Endothelial cell of umbilical vein (primary cell): ENCODE results near the gene CACNA1A. TPM values are rescaled to one million over a fixed set of nuclear protein-coding genes. Genes with fewer than 3 reads are reported as not detected.

Source experiments
- BruUV-seq: library from RNA; stranded (reverse); fragments of 400-500 nt; replicated peaks from 2 replicates; lab custom pipeline; 2021; lab: Mats Ljungman, UMichigan
- CTCF ChIA-PET: fragments of 300-600, 350-600 bp; sonication (Branson Sonifier 250); formaldehyde crosslinking; loops from one replicate; lab custom pipeline; 2021; ENCODE audit warnings: antibody characterized with exemption, inconsistent platforms; lab: Charles Lee
- POLR2A ChIA-PET: fragments of 300-600, 350-600 bp; sonication (Branson Sonifier 250); formaldehyde crosslinking; loops from one replicate; lab custom pipeline; 2021; ENCODE audit warnings: antibody characterized with exemption, inconsistent platforms; lab: Charles Lee
- DNase-seq: peaks from one replicate; pipeline ENCODE4 v3.0.0-alpha.2; 2011; ENCODE audit warnings: low read depth, low spot score
- FAIRE-seq: peaks from 2 replicates; lab custom pipeline; 2011; peaks lifted over from hg19 to GRCh38; lab: Jason Lieb, UNC
- H2AFZ ChIP-seq: 2 replicates; pipeline ENCODE4 v1.6.0; 2012; ENCODE audit warnings: low read depth, low read length, control low read depth, inconsistent platforms
- H3K27ac ChIP-seq: 2 replicates; pipeline ENCODE4 v1.5.1; 2011; ENCODE audit warnings: low read depth, mild to moderate bottlenecking, control low read depth, low read length, moderate library complexity; ENCODE audit not compliant: insufficient read depth
- H3K27me3 ChIP-seq, 2 experiments: 2 replicates each; pipeline versions ENCODE4 v1.6.0 to v1.6.1; 2011; ENCODE audit warnings: low read length in 2 of 2, mixed read lengths in 1 of 2; ENCODE audit not compliant: control insufficient read depth in 2 of 2, insufficient read depth in 2 of 2
- H3K36me3 ChIP-seq, 2 experiments: 2 replicates in 1 of 2; 3 replicates in 1 of 2; pipeline ENCODE4 v1.5.1; 2011; ENCODE audit warnings: low read length in 2 of 2, mild to moderate bottlenecking in 1 of 2, moderate library complexity in 1 of 2; ENCODE audit not compliant: control insufficient read depth in 2 of 2, insufficient read depth in 2 of 2; ENCODE audit errors: extremely low read depth in 1 of 2
- H3K4me1 ChIP-seq: 3 replicates; pipeline ENCODE4 v1.5.1; 2011; ENCODE audit warnings: mild to moderate bottlenecking, low read length; ENCODE audit not compliant: control insufficient read depth, insufficient read depth; ENCODE audit errors: extremely low read depth
- H3K4me2 ChIP-seq: 2 replicates; pipeline ENCODE4 v1.6.1; 2011; ENCODE audit warnings: low read length, control low read depth, mixed read lengths; ENCODE audit not compliant: insufficient read depth
- H3K4me3 ChIP-seq, 3 experiments: fragments of 200-600 bp in 1 of 3; sonication (generic), shearing (Covaris generic) in 1 of 3; replicated peaks in 1 of 3; 2 replicates each; pipeline ENCODE4 v1.5.1; 2011 to 2016; ENCODE audit warnings: control low read depth in 3 of 3, low read length in 3 of 3, mild to moderate bottlenecking in 2 of 3, inconsistent platforms in 1 of 3, low read depth in 1 of 3, moderate library complexity in 1 of 3; ENCODE audit not compliant: insufficient read depth in 1 of 3
- H3K79me2 ChIP-seq: 2 replicates; pipeline ENCODE4 v1.6.0; 2012; ENCODE audit warnings: low read length, inconsistent platforms; ENCODE audit not compliant: control insufficient read depth, insufficient read depth
- H3K9ac ChIP-seq: replicated peaks from 2 replicates; pipeline ENCODE3; 2011; ENCODE audit warnings: low read length, control low read depth; ENCODE audit not compliant: insufficient read depth; ENCODE audit errors: extremely low read depth
- H3K9me1 ChIP-seq: replicated peaks from 3 replicates; pipeline ENCODE4 v1.6.0; 2011; ENCODE audit warnings: mild to moderate bottlenecking, low read length; ENCODE audit not compliant: control insufficient read depth, insufficient read depth; ENCODE audit errors: extremely low read depth
- H3K9me3 ChIP-seq: replicated peaks from 2 replicates; pipeline ENCODE4 v1.5.1; 2012; ENCODE audit warnings: low read length, inconsistent platforms; ENCODE audit not compliant: control insufficient read depth, insufficient read depth
- H4K20me1 ChIP-seq: replicated peaks from 2 replicates; pipeline ENCODE3; 2011; ENCODE audit warnings: mild to moderate bottlenecking, low read length; ENCODE audit not compliant: control insufficient read depth, insufficient read depth; ENCODE audit errors: extremely low read depth
- EZH2 ChIP-seq: IDR thresholded peaks from 2 replicates; pipeline ENCODE4 v1.6.1; 2012; ENCODE audit warnings: borderline replicate concordance, low read depth, mild to moderate bottlenecking, moderate library complexity, low read length, inconsistent platforms; ENCODE audit not compliant: severe bottlenecking
- FOS ChIP-seq: IDR thresholded peaks from 2 replicates; pipeline ENCODE4 v1.6.1; 2011; ENCODE audit warnings: mild to moderate bottlenecking, low read length, moderate library complexity, borderline replicate concordance; ENCODE audit not compliant: insufficient read depth
- GATA2 ChIP-seq: IDR thresholded peaks from 2 replicates; pipeline ENCODE4 v1.7.0; 2011; ENCODE audit warnings: low read depth, mild to moderate bottlenecking, moderate library complexity, mixed read lengths, low read length; ENCODE audit not compliant: insufficient read length, insufficient read depth
- JUN ChIP-seq: IDR thresholded peaks from 2 replicates; pipeline ENCODE4 v1.6.1; 2011; ENCODE audit warnings: borderline replicate concordance, low read depth; ENCODE audit not compliant: insufficient read length, insufficient read depth
- MYC ChIP-seq: IDR thresholded peaks from one replicate; pipeline ENCODE4 v1.6.1; 2011; ENCODE audit warnings: mild to moderate bottlenecking, low read depth, low read length
- POLR2A ChIP-seq: IDR thresholded peaks from 2 replicates; pipeline ENCODE4 v1.6.1; 2012; ENCODE audit warnings: low read depth, mild to moderate bottlenecking, control low read depth, low read length
- POLR2AphosphoS5 ChIP-seq: IDR thresholded peaks from 2 replicates; pipeline ENCODE4 v1.6.1; 2012; ENCODE audit warnings: low read depth, mild to moderate bottlenecking, control low read depth, low read length, moderate library complexity; ENCODE audit not compliant: insufficient read depth
- dilution Hi-C: fragments of 300-500 bp; cut with MboI; formaldehyde crosslinking; loops from one replicate; pipeline ENCODE4 v1.15.0; 2019; ENCODE audit warnings: low sequenced_read_pairs; ENCODE audit not compliant: extremely low pct_ligation_motif_present
- intact Hi-C: fragments of 100-400 bp; cut with micrococcal nuclease; formaldehyde crosslinking; loops from one replicate; pipeline ENCODE4 v1.10.0; 2022
- polyA plus RNA-seq, 4 experiments: library from polyadenylated mRNA; depleted of rRNA in 3 of 4; stranded (reverse) in 3 of 4; unstranded in 1 of 4; fragments of >200 nt; gene quantifications; 2 replicates each; pipeline versions ENCODE4 v1.2.1 to v1.2.3, GENCODE V29; 2011 to 2012; ENCODE audit warnings: missing spikeins in 1 of 4
- total RNA-seq: library from RNA; stranded (reverse); gene quantifications from 2 replicates; pipeline ENCODE4 v1.2.3, GENCODE V29; 2021
- TF ChIP-seq, protein P1 (sequence below): IDR thresholded peaks from 2 replicates; pipeline ENCODE4 v1.6.1; 2011; ENCODE audit not compliant: insufficient read depth, insufficient read length
- TF ChIP-seq, protein P2 (sequence below), 2 donors: IDR thresholded peaks; 1 replicate in 1 of 2; 2 replicates in 1 of 2; pipeline ENCODE4 v1.5.1; 2011; ENCODE audit warnings: low read length in 2 of 2, mild to moderate bottlenecking in 2 of 2, moderate library complexity in 2 of 2, control low read depth in 1 of 2, inconsistent platforms in 1 of 2, low read depth in 1 of 2; ENCODE audit not compliant: insufficient read depth in 1 of 2; ENCODE audit errors: extremely low read depth in 1 of 2

CACNA1A gene
- total and polyA plus RNA-seq, 2 donors (not counting 3 experiments of a cell fraction or from before 2014, with no cell fraction given) = 0.17 to 0.38 TPM

GRCh38 chr19:13526552-13526951, 20.3 kb upstream of the CACNA1A start:
- Histone ChIP-seq H3K4me1 (no peaks in the 10 kb centered on the region), H3K27me3 (no peaks in the 10 kb centered on the region), H3K4me3 (no peak overlapping the region), H2AFZ (no peak overlapping the region), H3K36me3 (no peaks in the 10 kb centered on the region), H3K9me3 (no peaks in the 10 kb centered on the region), H3K9ac (no peak overlapping the region), H3K4me2 (no peak overlapping the region), H3K27ac (no peak overlapping the region), H3K9me1 (no peaks in the 10 kb centered on the region), H3K79me2 (no peaks in the 10 kb centered on the region), H4K20me1 (no peaks in the 10 kb centered on the region)
- no peak for TF ChIP-seq JUN
- TF ChIP-seq, protein P1, sequence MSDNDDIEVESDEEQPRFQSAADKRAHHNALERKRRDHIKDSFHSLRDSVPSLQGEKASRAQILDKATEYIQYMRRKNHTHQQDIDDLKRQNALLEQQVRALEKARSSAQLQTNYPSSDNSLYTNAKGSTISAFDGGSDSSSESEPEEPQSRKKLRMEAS = no peak
- TF ChIP-seq, protein P2, sequence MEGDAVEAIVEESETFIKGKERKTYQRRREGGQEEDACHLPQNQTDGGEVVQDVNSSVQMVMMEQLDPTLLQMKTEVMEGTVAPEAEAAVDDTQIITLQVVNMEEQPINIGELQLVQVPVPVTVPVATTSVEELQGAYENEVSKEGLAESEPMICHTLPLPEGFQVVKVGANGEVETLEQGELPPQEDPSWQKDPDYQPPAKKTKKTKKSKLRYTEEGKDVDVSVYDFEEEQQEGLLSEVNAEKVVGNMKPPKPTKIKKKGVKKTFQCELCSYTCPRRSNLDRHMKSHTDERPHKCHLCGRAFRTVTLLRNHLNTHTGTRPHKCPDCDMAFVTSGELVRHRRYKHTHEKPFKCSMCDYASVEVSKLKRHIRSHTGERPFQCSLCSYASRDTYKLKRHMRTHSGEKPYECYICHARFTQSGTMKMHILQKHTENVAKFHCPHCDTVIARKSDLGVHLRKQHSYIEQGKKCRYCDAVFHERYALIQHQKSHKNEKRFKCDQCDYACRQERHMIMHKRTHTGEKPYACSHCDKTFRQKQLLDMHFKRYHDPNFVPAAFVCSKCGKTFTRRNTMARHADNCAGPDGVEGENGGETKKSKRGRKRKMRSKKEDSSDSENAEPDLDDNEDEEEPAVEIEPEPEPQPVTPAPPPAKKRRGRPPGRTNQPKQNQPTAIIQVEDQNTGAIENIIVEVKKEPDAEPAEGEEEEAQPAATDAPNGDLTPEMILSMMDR (IDR thresholded peaks at IDR 0.05; ENCODE audit: extremely low read depth in 1 of 2, insufficient read depth in 1 of 2, low read depth in 1 of 2, low read length in 2 of 2) = peak; percentile 18 to 20
- BruUV-seq = no TSS peak
- DNase-seq = no peak
- ChIA-PET CTCF (no interaction called here), POLR2A (interaction anchor here (0.6 kb wide), 1 partner anchor 248 kb away, joined by 3 read pairs; no protein-coding TSS in a partner anchor)
- FAIRE-seq = no peak
- intact Hi-C loops = no loop called here
- dilution Hi-C loops = no loop called here

GRCh38 chr19:13521066-13521465, 14.8 kb upstream of the CACNA1A start:
- ChIA-PET POLR2A (no interaction called here), CTCF (no interaction called here)
- no peaks in the 10 kb centered on the region for H3K9me1 ChIP-seq
- H3K9ac ChIP-seq = no peak overlapping the region
- H3K36me3 ChIP-seq = no peaks in the 10 kb centered on the region
- intact Hi-C loops (no loop called here), dilution Hi-C loops (no loop called here)
- DNase-seq (no peak), FAIRE-seq (no peak)
- no peaks in the 10 kb centered on the region for H4K20me1 ChIP-seq
- TF ChIP-seq POLR2A (no peak), FOS (no peak), JUN (no peak), GATA2 (no peak), EZH2 (no peak), MYC (no peak), POLR2AphosphoS5 (no peak)
- TF ChIP-seq, protein P2 (IDR thresholded peaks at IDR 0.05; ENCODE audit: extremely low read depth in 1 of 2, insufficient read depth in 1 of 2, low read depth in 1 of 2, low read length in 2 of 2) = no peak
- TF ChIP-seq, protein P1 = no peak
- H3K4me3 ChIP-seq = no peak overlapping the region
- no peak overlapping the region for H3K27ac ChIP-seq
- H2AFZ ChIP-seq = no peak overlapping the region
- no peaks in the 10 kb centered on the region for H3K4me1 ChIP-seq
- no peak overlapping the region for H3K4me2 ChIP-seq
- no peaks in the 10 kb centered on the region for H3K9me3 ChIP-seq
- H3K79me2 ChIP-seq = no peaks in the 10 kb centered on the region
- no peaks in the 10 kb centered on the region for H3K27me3 ChIP-seq
- no TSS peak for BruUV-seq
